Fibroblast of skin of right quadriceps (primary cell): ENCODE data around the gene GNA14.
"Not testable (repeated sequence)": the region's sequence is repeated elsewhere in the genome, so short reads cannot be mapped to it uniquely, and the experiment has no call there.

Experiments
- DNase-seq: peaks from one replicate; pipeline ENCODE4 v3.0.0-alpha.2; 2013

Gene GNA14

GRCh38 chr9:77531400-77531799 lies 116.7 kb downstream of the GNA14 start:
- no peak for DNase-seq

DNA sequence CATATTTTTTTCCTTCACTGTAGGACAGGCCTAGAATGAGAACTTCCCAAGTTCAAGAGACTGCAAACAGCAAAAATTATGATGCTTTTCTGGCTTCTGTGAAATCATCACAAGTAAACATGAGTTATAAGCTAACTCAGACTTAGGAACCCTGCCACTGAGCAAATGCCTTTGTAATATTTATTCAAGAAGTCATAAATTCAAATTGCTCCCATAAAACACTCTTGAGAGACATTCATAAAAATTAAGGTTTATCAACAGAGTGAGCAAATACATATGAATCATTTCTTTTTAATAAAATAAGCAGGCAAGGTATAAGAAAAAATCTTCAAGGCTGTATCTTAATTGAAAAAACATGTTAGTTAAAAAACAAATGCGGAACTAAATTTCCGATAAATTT lies 124.2 kb downstream of the GNA14 start:
- DNase-seq = peak; percentile 27

GRCh38 chr9:77521091-77521490 lies 127.0 kb downstream of the GNA14 start:
- DNase-seq = no peak

DNA sequence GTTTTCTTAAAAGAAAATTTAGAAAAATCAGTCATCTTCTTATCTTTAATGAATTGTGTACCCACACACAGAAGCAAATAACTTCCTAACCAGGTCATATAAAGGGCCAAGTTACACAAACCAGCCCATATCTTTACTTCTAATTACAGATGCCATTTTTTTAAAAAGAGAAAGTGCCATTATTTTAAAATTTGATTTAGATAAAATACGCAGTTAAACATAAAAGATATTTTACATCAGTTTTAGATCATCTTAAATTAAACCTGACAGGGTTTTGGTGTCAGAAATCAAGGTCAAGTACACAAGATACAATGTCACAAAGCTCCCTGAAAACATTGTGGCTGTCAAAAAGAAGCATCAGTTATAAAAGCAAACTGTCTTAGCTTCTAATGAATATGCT lies 129.4 kb downstream of the GNA14 start:
- no peak for DNase-seq

DNA sequence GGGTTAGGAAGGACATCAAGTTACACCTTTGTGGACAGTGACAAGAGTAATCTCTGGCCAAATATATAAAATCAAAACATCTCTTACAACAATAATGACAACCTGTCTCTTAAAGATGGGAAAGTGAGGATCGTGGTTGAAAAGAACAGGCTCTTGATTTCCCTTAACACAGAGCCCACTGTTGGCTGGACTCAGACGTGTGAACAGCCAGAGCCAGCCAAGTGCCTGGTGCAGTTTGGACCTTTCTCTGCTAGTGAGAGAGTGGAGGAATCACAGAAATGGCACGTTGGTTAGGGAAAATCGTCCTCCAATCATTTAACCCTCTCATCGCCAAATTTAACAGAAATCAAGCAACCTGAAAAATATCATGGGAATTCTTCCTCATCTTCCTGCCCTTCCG lies 131.3 kb downstream of the GNA14 start:
- DNase-seq = no peak

GRCh38 chr9:77514886-77515711 lies 133.0 kb downstream of the GNA14 start:
- DNase-seq = no peak

DNA sequence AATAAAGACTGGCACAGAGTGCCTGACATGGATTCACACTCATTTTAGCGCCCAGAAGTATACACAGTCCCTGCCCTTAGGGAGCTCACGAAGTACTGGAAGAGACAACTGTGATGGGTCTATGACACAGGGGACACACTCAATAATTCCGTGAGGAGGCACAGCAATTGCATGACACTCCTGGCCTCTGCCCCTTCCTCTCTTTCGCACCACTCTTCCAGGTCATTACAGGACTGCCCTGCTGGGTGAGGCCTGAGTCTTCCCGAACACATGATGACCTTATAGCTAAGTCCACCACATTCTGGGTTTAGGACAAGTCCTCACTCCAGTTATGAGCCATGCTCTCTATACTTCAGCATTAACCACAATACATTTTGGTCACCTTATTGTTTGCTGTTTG lies 134.7 kb downstream of the GNA14 start:
- no peak for DNase-seq

GRCh38 chr9:77512876-77513275 lies 135.2 kb downstream of the GNA14 start:
- no peak for DNase-seq

- no peak for DNase-seq
Observed at GRCh38 chr9:77511525-77511924, 136.6 kb downstream of the GNA14 start.

- no peak for DNase-seq
Observed at GRCh38 chr9:77510666-77511065, 137.5 kb downstream of the GNA14 start.

DNA sequence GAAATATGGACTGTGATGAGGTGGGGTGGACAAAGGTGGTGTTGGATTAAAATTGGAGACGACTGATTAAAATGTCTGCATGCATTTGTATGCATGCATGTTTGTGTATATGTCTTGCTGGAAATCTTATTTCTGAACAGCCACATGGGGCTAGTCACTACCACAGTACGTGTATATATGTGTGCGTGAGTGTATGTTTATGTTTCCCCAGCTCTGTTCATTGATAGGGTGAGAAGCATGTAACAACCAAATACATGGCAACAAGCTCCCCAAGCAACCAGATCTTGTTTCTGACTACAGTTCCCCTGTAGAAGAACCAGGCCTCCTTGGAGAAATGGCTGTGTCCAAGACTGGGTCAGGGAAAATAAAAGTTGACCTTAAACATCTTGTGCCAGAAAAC lies 139.7 kb downstream of the GNA14 start:
- DNase-seq = no peak

DNA sequence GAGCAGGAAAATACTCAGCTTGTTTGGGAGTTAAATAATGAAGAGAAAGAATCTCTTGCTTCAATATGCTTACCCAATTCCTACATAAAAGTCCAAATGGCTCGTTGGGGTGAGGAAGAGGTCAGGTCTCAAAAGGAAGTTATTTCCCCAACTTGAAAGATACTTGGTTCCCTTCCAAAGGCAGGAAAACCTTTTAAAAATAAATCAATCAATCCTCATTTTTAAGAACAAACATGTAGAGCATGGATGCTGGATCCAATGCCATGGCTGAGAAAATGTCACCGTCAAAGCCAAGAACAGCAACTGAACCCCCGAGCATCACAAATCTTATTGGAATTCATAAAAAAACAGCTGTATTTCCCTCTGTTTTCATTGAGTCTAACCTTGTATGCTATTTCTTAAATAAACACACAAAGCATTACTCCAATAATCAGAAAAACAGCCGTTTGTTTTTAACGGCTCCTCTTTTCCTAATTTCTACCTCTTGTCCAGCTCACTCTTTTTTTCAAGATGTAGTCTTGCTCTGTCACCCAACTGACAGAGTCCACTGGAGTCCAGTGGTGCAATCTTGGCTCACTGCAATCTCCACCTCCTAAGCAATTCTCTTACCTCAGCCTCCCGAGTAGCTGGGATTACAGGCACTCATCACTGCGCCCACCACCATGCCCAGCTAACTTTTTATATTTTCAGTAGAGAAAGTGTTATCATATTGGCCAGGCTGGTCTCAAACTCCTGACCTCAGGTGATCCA lies 140.7 kb downstream of the GNA14 start:
- no peak for DNase-seq

DNA sequence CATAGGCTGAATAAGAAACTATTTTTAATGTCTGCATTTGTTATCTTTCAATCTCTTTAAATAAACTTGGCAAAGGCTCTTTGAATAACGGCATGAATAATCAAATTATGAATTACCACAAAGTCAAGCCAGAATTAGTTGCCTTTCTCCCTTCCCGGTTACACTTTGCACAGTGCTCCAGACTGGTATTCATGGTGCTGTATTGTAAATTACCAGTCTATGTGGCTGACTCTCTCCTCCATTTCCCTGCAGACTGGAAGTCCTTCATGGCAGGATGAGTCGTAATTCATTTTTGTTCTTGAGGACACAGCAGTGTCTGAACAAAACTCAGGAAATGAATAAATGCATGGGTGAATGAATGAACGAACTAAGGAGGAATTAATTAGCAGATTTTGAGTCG lies 142.9 kb downstream of the GNA14 start:
- no peak for DNase-seq

DNA sequence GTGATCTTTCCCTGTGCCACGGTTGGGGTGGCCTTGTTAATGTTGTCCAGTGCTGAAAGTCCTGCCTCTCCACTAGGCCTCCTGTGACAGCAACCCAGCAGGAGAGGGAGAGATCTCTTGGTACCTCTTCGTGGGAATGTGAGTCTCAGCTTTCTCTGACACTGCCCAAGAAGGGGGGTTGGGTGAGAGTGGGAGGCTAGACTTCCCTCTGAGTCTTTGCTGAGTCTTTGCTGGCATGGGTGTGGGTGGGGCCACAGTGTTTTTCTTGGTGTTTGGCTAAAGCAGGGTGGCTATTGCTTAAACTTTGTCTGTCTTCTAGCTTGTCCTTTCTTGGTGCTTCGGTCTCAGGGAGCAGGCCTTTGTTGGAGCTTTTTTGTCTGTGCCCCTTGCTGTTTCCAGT lies 145.6 kb downstream of the GNA14 start:
- no peak for DNase-seq

- DNase-seq = no peak
Observed at GRCh38 chr9:77498891-77499290, 149.2 kb downstream of the GNA14 start.

GRCh38 chr9:77497322-77498198 lies 150.6 kb downstream of the GNA14 start:
- DNase-seq = no peak

GRCh38 chr9:77495834-77496671 lies 152.1 kb downstream of the GNA14 start:
- peak; percentile 72 for DNase-seq

- DNase-seq = not testable (repeated sequence)
Observed at GRCh38 chr9:77490279-77490678, 157.8 kb downstream of the GNA14 start.

DNA sequence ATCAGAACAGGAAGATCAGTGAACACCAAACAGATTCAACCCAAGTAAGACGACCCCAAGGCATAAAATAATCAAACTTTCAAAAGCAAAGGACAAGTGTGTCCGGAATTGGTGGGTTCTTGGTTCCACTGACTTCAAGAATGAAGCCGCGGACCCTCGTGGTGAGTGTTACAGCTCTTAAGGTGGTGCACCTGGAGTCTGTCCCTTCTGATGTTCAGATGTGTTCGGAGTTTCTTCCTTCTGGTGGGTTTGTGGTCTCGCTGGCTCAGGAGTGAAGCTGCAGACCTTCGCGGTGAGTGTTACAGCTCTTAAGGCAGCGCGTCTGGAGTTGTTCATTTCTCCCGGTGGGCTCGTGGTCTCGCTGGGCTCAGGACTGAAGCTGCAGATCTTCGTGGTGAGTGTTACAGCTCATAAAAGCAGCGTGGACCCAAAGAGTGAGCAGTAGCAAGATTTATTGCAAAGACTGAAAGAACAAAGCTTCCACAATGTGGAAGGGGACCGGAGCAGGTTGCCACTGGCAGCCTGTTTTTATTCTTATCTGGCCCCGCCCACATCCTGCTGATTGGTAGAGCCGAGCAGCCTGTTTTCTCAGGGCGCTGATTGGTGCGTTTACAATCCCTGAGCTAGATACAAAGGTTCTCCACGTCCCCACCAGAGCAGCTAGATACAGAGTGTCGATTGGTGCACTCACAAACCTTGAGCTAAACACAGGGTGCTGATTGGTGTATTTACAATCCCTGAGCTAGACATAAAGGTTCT lies 158.5 kb downstream of the GNA14 start:
- DNase-seq = not testable (repeated sequence)

- peak; percentile 37 for DNase-seq
Observed at GRCh38 chr9:77488439-77489126, 159.5 kb downstream of the GNA14 start.

GRCh38 chr9:77486968-77487367 lies 161.2 kb downstream of the GNA14 start:
- peak; percentile 21 for DNase-seq
